Kasumi-1 (cell line): ENCODE results near the gene PRSS1.
"Not testable (repeated sequence)": the region's sequence is repeated elsewhere in the genome, so short reads cannot be mapped to it uniquely, and the experiment has no call there.

Experiments used
- DNase-seq, 2 experiments: peaks; one replicate each; lab custom pipeline; 2025; lab: John Stamatoyannopoulos, UW

PRSS1 gene

DNA sequence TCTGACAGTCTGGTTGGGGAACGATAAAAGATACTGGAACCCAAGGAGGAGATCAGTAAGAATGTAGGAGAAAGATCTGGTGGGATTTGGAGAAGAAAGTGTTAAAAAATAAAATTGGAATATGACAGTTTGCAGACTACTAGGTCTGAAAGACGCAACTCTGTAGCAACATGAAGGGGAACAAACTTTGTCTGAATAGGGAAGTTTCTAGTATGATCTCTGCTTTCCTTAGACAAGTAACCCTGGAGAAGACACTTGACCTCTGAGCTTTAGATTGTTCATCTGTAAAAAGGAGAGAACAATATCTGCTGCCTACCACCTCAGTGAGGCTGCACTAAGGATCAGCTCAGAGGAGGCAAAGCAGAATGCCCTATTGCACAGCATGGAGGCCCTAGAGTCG, 3.0 kb upstream of the PRSS1 start:
- DNase-seq = peak; percentile 21 to 29

DNA sequence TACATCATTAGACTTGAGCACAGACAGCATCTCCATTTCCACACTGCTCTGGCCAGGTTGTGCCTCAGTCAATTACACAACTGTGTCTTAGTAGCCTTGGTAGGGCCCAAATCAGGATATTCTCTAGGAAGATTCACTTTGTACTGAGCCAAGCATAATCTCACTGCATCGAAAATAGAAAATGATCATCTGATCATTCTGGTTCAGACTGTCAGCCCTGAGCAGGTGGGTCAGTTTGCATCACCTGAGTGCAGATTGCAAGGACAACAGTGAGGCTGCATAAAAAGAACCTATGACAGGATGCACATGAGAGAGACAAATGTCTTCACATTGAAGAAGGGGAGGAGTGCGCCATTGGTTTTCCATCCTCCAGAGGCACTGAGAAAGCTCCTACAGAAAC, 862 bp upstream of the PRSS1 start:
- DNase-seq = not testable (repeated sequence)

DNA sequence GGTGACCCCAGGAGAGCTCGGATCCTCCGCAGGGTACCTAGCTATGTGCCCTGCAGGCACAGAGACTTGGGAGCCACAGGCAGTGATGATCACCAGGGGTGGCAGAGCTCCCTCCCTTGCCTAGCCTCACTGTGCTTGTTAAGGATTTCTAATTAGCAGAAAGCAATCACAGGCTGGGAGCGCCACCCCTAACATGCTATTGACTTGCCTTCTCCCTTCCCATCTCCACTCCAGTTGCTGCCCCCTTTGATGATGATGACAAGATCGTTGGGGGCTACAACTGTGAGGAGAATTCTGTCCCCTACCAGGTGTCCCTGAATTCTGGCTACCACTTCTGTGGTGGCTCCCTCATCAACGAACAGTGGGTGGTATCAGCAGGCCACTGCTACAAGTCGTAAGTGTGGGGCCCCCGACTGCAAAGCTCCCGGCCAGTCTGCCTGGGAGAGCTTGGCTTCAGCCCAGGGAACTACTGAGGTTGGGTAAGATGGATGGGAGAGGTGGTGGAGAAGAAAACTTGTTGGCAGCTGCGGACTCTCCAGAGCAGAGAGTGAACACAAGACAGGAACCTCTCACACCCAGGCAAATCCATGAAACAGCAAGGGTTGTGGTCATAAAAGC, 1.2 kb downstream of the PRSS1 start:
- DNase-seq = no peak

DNA sequence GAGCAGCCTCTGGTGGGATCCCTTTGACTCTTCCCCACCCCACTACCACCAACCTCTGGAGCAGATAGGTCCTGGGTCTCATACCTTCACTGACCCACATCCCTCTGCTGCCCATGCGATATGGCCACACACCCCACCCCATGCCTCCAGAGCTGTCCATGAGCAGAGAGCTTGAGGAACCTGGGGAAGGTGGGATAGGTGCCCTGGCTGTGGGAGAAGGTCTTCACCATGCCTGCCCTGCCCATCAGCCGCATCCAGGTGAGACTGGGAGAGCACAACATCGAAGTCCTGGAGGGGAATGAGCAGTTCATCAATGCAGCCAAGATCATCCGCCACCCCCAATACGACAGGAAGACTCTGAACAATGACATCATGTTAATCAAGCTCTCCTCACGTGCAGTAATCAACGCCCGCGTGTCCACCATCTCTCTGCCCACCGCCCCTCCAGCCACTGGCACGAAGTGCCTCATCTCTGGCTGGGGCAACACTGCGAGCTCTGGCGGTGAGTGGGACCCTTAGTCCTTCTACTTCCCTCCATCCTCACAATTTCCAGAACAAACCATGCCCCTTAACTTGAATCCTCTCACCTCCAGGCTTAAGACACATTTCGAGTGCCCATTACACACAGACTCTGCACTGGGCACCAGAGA, 2.4 kb downstream of the PRSS1 start:
- not testable (repeated sequence) for DNase-seq

DNA sequence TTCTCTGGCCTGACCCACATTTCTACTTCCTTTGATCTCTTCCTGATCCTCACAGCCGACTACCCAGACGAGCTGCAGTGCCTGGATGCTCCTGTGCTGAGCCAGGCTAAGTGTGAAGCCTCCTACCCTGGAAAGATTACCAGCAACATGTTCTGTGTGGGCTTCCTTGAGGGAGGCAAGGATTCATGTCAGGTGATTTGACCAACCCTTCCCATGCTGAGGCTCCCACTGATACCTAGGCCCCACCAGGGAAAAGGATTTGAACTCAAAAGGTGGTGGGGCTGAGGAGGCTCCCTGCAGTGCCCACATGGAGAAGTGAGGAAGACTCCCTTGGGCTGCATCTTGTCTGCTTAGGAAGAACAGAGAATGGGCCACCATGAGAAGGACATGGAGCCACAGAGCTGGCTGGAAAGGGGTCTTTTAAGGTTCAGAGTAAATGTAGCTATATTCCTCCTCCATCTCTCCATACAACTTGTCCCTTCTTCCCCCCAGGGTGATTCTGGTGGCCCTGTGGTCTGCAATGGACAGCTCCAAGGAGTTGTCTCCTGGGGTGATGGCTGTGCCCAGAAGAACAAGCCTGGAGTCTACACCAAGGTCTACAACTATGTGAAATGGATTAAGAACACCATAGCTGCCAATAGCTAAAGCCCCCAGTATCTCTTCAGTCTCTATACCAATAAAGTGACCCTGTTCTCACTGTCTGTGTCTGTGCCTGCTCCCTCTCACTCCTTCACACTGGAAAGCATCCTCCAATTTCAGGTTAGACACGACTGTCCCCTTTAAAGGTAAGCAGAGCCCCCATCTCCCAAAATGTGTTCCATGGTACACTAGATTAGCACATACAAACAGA, 3.3 kb downstream of the PRSS1 start:
- DNase-seq = no peak

DNA sequence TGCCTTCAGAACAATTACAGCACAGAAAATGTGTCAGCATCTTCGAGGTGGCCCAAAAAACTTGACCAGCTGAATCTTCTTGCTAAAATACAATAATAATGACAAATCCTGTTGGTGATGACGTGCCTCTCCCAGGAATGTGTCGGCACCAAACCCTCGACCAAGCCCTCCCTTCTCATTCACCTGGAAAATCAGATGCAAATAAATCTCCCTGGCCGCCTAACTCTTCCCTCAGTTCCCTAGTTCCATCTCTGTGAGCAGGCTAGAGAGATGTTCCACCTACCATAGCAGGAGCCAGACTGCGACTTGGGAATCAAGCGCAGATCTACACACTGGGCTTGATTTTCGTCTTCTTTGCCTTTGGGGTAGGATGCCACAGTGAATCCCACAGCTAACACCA, 4.1 kb downstream of the PRSS1 start:
- DNase-seq = no peak

DNA sequence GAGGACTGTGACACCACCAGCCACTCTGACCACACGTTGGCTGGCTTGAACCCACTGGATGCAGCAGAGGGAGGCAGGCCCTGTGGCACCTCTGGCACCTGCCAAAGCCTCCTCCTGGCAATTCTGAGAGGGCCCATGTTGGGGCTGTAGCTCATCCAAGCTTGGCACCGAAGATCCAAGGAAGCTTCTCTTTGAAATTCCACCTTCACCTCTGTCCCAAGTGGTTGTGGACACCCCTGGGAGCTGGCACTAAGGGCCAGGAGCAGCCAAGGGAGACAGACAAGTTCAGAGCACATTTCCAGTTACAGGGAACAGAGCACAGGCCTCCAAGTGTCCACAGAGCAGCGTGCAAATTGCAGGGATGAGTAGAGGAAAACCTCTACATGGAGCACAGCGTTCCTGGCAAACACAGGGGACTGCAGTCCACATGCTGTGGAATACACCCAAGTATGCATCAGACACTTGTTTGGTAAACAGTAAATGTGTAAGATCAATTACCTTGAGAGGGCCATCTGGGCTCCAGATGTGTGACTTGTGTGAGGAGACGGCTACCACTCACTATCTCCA, 4.7 kb downstream of the PRSS1 start:
- not testable (repeated sequence) for DNase-seq

DNA sequence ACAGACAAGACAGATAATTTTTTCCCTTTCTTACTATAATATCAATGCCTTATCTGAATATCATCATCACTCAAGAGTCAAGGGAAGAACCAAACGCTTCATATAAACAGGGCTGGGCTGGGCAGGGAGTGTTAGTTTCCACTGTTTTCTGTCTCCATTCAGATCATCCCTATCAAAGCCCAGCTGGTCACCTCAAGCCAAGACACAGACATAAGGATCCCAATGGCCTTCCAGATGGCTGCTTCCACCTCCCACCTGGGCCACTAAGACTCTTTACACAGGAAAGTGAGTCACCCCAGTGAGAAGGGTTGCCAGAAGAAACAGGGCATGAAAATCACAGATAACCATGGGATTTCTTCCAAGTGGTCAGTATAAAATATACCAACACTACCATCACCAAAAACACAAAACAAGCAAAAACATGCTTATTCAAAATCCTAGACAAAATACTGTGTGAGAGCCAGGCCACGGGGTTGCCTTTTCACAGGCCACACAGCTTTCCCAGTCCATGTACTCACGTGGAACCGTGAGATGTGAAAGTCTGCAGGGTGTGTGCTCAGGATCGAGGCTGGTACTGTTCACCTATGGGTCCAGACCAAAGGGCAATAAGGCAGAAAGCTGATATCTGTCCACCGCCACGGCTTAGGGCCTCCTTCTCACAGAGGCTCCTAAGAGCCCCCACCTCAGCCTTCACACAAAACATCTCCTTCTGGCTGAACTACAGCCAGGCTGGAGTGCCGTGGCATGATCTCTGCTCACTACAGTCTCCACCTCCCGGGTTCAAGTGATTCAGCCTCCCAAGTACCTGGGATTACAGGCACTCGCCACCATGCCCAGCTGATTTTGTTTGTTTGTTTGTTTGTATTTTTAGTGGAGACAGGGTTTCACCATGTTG, 5.7 kb downstream of the PRSS1 start:
- no peak for DNase-seq

DNA sequence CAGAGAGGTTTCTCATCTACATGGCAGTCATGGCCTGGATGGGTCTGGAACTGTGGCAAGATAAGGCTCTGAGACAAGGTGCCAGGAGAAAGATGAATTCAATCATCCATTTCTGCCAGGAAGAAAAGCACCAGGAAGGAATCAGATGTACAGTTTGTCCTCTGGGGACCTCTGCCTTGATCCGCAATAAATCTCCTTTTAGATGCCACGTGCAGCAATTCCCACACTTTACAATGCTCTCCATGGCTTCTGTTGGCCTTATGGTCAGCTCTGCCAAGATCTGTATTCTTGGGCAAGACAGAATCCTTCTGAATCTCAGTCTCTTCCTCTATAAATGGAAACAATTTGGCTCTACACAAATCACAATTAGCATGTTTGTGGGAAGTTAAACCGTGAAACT, 9.0 kb downstream of the PRSS1 start:
- not testable (repeated sequence) for DNase-seq

DNA sequence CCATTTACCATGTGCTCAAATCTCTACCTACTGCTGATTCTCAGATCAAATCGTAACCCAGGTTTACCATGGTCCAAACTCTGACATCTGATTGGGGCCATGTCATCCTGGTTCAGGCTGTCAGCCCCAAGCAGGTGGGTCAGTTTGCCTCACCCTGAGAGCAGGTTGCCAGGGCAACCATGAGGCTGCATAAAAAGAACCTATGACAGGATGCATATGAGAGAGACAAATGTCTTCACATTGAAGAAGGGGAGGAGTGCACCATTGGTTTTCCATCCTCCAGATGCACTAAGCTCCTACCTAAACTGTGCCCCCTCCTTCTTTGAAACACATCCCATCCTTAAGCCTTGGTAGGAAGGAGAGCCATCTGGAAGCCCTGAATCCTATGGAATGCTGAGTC, 10.2 kb downstream of the PRSS1 start:
- no peak for DNase-seq

DNA sequence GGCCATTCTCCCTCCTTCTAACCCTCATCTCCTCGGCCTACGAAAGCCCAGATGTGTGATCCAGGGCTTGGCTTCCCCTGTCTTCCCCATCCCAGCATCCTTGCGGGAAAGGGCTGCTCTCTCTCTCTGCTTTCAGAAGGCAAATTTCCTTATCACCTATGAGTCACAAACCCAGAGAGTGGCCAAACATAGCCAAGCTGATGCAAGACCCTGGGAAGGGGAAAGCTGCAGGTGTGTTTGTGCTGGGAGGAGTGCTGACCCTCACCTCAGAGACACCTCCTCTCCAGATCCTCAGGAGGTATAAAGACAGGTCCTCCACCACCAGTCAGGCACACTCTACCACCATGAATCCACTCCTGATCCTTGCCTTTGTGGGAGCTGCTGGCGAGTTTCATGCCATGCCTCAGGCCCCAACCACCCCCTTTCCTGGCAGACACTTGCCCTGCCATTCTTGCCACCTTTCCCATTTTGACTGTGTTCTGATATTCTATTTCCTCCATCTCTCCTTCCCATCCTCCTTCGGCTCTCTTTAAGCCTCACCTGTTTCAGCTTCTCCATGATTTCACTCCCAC, 10.9 kb downstream of the PRSS1 start:
- DNase-seq = no peak

DNA sequence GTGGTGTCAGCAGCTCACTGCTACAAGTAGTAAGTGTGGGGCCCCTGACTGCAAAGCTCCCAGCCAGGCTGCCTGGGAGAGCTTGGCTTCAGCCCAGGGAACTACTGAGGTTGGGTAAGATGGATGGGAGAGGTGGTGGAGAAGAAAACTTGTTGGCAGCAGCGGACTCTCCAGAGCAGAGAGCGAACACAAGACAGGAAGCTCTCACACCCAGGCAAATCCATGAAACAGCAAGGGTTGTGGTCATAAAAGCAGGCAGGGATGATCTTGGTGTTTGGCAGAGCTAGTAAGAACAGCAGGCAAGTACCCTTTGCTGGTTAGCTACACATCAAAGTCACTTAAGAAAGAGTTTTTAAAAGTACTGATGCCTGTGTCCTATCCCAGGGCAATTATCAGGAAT, 12.3 kb downstream of the PRSS1 start:
- DNase-seq = not testable (repeated sequence)

DNA sequence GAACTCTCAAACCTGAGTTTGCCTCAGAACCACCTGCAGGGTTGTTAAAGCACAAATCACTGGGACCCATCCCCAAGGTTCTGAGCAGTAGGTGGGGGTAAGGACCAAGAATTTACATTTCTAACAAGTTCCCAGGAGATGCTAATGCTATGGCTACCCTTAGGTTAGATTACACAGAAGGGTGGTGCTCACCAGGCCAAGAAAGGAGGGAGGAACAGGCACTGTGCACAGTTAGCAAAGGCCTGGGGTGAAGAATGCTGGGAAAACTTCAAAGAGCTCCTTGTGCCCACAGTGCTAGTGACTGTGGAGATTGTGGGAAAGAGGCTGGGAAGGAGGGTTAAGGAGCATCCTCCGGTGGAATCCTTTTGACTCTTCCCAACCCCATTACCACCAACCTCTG, 12.8 kb downstream of the PRSS1 start:
- DNase-seq = no peak

DNA sequence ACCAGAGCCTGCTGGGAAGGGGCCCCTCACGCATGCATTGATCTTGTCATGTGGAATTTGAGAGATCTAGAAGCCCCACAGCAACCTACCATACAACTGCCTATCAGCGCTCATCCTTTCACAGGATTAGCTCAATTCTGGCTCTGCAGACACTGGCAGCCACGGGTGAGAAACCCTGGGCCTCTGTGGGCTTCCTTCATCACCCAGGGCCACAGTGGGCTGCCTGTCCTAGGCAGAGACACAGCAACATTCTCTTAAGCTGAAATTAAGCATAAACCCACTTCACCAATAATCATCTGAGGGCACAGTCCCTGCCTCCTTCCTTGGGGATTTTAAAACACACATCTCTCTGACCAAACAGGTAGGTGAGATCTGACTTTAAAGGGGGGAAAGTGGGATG, 18.2 kb downstream of the PRSS1 start:
- DNase-seq = no peak

DNA sequence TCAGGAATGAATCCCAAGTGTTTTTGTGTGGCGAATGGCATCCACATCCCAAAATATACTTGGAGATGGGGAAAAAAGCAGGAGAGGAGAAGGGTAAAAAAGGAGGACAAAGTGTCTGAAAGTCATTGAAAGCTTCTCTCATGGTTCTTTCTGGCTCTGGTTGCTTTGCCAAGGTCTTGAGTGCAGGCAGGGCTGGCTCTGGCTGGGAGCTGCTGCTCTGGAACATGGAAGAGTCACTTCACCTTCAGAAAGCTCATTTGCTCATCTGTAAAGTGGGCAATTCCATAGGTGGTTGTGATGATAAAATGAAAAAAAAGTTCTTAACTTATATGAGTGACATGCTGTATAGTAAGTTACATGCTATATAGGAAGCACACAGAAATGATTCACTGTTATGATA, 18.6 kb downstream of the PRSS1 start:
- DNase-seq = no peak

DNA sequence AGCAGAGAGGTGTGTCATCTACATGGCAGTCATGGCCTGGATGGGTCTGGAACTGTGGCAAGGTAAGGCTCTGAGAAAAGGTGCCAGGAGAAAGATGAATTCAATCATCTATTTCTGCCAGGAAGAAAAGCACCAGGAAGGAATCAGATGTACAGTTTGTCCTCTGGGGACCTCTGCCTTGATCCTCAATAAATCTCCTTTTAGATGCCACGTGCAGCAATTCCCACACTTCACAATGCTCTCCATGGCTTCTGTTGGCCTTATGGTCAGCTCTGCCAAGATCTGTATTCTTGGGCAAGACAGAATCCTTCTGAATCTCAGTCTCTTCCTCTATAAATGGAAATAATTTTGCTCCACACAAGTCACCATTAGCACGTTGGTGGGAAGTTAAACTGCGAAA, 19.6 kb downstream of the PRSS1 start:
- not testable (repeated sequence) for DNase-seq

DNA sequence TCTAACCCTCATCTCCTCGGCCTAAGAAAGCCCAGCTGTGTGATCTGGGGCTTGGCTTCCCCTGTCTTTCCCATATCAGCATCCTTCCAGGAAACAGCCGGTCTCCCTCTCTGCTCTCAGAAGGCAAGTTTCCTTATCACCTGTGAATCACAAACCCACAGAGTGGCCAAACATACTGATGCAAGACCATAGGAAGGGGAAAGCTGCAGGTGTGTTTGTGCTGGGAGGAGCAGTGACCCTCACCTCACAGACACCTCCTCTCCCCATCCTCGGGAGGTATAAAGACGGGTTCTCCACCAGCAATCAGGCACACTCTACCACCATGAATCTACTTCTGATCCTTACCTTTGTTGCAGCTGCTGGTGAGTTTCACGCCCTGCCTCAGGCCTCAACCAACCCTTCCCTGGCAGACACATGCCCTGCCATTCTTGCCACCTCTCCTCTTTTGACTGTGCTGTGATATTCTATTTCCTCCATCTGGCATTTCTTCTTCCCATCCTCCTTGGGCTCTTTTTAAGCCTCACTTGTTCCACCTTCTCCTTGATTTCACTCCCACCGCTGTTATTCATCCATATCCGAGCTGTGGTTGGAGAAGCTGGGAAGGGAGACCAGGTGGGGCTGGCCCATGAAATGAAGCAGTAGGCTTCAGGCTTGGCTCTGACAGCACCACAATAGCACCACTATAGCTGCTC, 21.5 kb downstream of the PRSS1 start, which contains the start of gene PRSS2:
PRSS2 (plus strand) TSS at position 310 of the 692 bp plus-strand sequence; CDS start at position 323, 13 bp downstream.
- DNase-seq = no peak

DNA sequence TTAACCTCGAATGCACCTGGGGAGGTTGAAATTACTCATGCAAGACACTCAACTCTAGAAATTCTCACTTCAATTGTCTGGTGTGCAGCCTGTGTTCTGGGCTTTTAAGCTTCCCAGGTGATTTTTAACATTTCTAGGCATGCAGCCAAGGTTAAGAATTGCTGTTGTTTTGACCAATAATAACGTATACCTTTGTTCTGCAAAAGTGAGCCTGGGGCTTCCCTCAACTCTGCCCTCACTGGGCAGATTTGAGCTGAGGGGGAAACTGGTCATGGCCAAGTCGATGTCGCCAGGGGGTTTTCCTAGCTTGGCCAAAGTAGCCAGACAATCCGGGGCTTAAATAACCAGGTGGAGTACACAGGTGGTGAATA, 22.1 kb downstream of the PRSS1 start:
- DNase-seq = no peak

DNA sequence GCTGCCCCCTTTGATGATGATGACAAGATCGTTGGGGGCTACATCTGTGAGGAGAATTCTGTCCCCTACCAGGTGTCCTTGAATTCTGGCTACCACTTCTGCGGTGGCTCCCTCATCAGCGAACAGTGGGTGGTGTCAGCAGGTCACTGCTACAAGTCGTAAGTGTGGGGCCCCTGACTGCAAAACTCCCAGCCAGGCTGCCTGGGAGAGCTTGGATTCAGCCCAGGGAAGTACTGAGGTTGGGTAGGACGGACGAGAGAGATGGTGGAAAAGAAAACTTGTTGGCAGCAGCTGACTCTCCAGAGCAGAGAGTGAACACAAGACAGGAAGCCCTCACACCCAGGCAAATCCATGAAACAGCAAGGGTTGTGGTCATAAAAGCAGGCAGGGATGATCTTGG, 22.8 kb downstream of the PRSS1 start:
- DNase-seq = no peak

DNA sequence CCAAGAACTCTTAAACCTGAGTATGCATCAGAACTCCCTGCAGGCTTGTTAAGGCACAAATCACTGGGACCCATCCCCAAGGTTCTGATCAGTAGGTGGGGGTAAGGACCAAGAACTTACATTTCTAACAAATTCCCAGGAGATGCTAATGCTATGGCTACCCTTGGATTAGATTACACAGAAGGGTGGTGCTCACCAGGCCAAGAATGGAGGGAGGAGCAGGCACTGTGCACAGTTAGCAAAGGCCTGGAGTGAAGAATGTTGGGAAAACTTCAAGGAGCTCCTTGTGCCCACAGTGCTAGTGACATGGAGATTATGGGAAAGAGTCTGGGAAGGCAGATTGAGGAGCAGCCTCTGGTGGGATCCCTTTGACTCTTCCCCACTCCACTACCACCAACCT, 23.4 kb downstream of the PRSS1 start:
- no peak for DNase-seq

DNA sequence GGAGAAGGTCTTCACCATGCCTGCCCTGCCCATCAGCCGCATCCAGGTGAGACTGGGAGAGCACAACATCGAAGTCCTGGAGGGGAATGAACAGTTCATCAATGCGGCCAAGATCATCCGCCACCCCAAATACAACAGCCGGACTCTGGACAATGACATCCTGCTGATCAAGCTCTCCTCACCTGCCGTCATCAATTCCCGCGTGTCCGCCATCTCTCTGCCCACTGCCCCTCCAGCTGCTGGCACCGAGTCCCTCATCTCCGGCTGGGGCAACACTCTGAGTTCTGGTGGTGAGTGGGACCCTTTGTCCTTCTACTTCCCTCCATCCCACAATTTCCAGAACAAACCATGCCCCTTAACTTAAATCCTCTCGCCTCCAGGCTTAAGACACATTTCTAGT, 24.0 kb downstream of the PRSS1 start:
- no peak for DNase-seq
